ENCODE data around the gene SLC35E4.

The SLC35E4 gene

DNA sequence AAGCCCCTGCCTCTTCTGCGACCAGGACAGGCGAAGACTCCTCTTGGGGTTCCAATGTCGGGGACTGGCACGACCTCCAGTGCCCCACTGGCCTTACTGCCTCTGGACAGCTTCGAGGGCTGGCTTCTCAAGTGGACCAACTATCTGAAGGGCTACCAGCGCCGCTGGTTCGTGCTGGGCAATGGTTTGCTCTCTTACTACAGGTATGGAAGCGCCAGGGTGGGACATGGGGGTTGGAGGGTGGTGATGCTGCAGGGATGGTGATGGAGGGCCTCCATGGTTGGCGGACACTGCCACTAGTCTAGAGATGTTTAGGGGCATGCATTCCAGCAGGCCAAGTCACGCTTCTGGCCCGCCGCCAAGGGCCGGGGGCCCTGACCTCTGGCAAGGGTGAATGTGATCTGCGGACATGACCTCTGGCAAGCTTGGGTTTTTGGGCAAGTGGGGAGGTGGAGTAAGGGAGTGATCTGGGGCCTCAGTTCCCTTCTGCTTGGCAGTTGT is 59.8 kb downstream of the SLC35E4 start:
- DNase-seq: no peak

DNA sequence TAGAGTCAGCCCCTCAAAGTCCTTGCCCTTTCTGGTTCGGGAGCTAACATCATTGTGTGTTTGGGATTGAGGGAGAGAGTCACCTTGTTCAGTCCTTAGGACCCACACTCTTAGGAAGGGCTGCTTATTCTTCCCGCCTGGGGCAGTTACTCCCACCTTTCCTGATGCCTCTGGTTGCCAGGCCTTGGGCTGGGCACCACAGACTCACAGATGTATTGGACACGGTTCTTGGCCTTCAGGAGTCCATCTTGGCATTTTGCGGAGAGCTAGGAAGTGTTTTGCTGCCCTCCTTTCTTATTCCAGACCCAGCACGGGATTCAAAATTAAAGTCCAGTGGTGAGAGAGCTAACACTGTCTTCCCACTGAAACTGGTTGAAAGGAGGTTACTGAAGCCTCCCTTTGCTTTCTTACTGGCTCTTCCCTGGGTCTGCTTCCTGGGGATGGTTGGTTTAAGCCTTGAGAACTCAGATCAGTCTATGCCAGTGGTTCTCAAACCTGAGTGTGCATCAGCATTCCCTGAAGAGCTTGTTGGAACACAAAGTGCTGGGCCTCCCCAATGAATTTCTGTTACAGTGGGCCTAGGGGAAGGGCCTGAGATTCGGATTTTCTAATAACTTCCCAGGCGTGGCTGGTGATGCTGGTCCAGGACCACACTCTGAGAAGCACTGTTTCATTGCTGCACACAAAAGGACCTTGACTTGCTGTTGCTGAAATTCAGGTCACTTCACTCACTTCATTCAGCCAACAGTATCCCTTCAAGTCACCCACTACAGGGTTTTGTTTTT is 60.5 kb downstream of the SLC35E4 start:
- DNase-seq: no peak
